HG02623 (cell line): ENCODE measurements around the gene MSH6.

ENCODE experiments used
- ATAC-seq: cut with Tn5 transposase; IDR thresholded peaks from one replicate; pipeline ENCODE4 v1.9.1; 2021; ENCODE audit warnings: moderate library complexity; ENCODE audit not compliant: unreplicated experiment

Gene MSH6

DNA sequence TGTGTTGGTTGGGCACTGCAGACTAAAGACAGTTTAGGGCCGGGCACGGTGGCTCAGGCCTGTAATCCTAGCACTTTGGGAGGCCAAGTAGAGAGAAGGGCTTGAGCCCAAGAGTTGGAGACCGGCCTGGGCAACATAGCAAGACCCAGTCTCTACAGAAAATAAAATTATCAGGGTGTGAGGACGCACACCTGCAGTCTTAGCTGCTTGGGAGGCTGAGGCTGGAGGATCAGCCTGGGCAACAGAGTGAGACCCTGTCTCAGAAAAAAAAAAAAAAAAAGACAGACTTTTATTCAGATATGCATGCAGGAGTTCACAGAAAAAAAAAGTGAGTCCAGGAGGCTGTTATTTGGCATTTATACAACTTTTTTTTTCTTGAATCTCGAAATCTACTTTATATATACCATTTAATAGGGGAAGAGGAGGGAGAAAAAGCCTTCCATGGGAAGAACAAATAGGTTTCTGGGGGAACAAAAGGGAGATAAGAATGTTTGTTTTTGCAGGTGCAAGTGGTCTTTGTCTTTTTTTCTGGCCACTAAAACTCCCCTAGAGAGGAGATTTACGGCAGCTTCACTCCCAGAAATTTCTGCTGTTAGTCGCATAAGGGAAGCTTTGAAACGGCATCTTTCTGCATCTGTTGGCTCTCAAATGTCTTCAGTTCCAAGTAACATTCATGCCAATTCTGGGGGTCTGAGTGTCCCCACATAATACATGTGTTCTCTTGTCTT is 4.1 kb upstream of the MSH6 start:
- ATAC-seq = no peak

DNA sequence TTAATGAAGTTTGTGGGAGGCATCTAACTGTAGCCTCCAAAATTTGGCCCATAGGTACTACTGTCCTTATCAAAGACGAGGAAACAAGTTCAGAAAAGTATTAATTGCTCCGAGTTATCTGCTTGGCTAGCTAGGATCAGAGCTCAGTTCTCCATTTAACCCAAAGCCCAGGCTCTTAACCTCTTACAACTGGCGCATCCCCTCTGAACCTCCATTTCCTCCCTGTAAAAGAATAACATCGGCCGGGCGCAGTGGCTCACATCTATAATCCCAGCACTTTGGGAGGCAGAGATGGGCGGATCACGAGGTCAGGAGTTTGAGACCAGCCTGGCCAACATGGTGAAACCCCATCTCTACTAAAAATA is 3.5 kb upstream of the MSH6 start:
- ATAC-seq = no peak

DNA sequence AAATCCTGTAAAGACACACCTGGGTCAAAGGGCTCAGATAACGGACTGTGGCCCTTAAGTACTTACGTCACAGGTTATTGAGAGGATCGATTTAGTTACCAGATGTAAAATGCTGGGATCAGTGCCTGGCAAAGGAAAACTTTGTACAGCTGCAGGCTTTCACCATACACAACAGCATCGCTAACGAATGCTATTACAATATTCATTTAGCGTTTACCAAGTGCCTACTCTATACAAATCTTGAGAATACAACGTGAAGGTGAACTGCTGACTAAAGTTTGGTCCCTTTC is 619 bp upstream of the MSH6 start:
- no peak for ATAC-seq

DNA sequence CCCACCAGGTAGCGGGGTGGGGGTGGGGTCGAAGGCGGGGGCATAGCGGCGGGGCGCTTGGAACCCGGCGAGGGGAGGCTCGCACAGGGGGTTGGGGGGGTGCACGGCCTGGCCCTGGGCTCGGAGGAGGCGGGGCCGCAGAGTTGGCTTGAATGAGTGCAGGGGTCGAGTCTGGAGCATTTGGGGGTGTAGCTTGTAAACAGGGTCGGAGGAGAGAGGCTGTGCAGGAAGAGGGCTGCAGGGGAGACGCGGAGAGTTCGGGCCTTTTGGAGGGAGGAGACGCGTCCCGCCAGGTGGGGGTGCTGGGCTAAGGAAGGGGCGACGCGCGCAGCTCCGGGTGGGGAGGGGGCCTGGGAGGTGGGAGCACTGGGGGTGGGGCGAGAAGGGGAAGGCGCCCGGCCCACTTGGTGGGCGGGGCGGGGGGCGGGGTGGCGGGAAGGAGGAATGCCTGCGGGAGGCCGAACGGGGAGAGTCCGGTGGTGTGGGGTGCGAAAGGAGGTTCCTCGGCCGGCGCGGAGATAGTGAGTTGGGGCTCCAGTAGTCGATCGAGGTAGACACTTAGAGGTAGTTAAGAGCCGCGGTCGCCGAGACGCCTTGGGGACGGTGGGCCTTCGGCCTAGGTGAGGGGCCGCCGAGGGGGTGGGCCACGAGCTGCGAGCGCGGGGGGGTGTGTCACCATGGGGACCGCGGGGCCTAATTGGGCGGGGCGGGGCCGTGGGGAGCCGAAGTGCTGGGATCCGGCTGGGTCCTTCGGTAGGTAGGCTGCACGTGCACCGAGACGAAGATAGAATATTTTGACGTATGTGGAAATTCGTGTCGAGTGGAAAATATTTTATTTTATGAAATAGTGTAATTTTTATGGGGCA is 774 bp downstream of the MSH6 start:
- ATAC-seq = peak; percentile 12

DNA sequence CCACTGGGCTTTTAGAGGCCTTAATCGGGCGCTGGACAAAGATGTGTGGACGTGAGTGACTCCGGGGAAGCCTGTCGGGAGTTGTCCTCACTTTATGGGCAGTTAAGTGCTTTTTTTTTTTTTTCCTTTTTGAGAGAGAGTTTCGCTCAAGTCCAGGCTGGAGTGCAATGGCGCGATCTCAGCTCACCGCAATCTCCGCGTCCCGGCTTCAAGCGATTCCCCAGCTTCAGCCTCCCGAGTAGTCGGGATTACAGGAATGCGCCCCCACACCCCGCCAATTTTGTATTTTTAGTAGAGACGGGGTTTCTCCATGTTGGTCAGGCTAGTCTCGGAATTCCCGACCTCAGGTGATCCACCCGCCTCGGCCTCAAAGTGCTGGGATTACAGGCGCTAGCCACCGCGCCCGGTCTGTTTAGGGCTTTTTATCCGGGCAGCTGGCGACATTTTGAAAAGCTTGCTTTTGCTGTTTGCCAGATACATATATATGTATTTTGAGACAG is 1.5 kb downstream of the MSH6 start:
- ATAC-seq = no peak

DNA sequence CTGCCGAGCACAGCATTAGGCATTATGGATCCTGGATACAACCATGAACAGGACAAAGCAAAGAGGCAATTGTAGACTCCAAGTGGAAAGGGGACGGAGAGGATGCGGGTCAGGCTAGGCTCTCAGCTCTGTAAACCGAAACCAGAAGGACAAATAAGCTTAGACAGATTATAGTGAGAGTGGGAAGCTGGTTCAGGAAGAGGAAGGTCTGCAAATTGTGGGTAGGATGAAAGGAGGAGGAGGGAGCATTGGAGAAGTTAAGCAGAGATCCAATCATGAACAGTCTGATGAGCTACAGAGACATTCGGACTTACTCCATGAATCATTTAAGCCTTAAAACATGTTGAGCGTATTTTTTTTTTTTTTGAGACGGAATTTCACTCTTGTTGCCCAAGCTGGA is 3.0 kb downstream of the MSH6 start:
- no peak for ATAC-seq

DNA sequence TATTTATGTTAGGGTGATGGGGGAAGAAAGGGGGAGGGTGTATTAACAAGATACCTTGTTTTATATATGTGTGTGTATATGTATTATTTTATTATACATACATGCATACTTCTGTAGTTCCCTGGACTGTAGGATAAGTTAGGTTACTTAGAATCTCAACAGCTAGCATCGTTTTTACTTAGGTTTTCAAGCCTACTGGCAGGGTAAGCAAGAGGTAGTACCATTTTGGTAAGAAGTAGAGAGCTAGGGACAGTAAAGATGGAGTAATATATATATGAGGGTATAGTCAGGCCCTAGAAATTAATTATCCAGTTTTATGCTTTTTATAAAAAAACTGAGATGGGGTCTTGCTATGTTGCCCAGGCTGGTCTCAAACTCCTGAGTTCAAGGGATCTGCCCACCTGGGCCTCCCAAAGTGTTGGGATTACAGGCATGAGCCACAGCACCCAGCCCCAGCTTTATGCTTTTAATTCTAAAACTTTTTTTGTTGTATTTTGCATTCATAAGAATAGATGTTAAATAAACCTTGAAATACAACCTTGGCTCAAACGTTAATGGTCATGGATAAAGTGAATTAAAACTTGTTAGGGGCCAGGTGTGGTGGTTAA is 13.2 kb downstream of the MSH6 start:
- no peak for ATAC-seq

DNA sequence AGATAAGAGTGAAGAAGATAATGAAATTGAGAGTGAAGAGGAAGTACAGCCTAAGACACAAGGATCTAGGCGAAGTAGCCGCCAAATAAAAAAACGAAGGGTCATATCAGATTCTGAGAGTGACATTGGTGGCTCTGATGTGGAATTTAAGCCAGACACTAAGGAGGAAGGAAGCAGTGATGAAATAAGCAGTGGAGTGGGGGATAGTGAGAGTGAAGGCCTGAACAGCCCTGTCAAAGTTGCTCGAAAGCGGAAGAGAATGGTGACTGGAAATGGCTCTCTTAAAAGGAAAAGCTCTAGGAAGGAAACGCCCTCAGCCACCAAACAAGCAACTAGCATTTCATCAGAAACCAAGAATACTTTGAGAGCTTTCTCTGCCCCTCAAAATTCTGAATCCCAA is 15.7 kb downstream of the MSH6 start:
- no peak for ATAC-seq

DNA sequence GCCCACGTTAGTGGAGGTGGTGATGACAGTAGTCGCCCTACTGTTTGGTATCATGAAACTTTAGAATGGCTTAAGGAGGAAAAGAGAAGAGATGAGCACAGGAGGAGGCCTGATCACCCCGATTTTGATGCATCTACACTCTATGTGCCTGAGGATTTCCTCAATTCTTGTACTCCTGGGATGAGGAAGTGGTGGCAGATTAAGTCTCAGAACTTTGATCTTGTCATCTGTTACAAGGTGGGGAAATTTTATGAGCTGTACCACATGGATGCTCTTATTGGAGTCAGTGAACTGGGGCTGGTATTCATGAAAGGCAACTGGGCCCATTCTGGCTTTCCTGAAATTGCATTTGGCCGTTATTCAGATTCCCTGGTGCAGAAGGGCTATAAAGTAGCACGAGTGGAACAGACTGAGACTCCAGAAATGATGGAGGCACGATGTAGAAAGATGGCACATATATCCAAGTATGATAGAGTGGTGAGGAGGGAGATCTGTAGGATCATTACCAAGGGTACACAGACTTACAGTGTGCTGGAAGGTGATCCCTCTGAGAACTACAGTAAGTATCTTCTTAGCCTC is 16.2 kb downstream of the MSH6 start:
- ATAC-seq = no peak

DNA sequence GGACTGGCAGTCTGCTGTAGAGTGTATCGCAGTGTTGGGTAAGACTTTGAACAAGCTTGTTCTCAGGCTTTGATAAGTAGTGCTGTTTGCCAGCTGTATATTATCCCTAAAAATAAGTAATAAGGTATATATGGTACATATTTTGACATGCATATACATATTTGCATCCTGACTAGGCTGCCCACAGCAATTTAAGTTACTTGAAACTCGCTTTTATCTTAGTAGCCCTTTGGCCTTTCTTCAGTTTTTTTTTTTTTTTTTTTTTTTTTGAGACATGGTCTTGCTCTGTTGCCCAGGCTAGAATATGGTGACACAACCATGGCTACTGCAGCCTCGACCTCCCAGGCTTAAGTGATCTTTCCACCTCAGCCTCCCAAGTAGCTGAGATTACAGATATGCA is 18.2 kb downstream of the MSH6 start:
- no peak for ATAC-seq

DNA sequence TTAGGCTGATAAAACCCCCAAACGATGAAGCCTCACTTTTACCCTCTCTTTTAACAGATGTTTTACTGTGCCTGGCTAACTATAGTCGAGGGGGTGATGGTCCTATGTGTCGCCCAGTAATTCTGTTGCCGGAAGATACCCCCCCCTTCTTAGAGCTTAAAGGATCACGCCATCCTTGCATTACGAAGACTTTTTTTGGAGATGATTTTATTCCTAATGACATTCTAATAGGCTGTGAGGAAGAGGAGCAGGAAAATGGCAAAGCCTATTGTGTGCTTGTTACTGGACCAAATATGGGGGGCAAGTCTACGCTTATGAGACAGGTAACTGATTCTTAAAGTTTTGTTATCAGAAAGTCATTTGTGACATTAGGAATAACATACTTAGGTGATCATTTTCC is 20.4 kb downstream of the MSH6 start:
- no peak for ATAC-seq

DNA sequence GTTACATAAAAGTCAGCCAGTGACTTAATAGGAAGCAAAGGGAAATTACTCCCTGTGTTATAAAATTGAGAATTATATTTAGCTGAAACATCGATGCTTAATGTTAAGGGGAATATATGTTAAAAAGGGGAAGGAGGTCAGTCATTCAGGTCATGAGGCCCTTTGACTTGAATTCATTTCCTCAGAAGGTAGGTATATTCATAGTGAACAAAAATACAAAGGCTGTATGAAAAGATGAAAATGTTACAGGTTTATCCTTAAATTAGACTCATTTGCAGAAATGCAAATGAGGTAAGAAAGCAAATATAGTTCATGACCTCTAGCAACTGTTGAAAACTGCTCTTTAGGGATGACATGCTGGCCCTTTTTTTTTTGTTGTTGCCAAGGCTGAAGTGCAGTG is 20.8 kb downstream of the MSH6 start:
- ATAC-seq = no peak

DNA sequence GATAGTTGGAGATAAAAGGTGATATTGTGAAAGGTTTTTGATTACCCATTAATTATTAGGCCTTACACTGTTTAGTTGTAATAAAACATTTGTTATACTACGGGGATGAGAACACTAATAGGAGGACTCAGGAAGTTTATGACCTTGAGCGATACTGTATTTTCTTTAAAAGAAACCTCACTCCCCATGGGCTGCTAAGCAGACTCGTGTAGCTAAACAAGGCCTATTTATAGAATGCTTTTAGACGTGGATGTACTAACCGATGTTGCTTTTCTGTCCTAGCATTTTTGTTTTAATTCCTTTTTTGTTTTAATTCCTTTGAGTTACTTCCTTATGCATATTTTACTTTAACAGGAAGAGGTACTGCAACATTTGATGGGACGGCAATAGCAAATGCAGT is 22.9 kb downstream of the MSH6 start:
- ATAC-seq = no peak

DNA sequence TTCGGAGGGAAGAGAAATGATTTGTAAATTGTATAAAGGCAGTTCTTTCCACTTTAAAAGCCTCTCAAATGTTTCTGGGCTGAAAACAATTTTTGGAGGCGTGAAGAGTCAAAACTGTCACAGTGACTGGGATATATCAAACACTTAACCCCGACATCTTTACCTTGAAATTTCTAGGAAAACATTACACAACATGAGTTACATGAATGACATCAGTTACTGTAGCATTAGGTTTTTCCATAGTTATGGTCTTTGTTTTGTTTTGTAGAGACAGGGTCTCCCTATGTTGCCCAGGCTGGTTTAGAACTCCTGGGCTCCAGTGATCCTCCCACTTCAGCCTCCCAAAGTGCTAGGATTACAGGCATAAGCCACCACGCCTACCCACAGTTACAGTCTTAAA is 25.7 kb downstream of the MSH6 start:
- ATAC-seq = no peak

DNA sequence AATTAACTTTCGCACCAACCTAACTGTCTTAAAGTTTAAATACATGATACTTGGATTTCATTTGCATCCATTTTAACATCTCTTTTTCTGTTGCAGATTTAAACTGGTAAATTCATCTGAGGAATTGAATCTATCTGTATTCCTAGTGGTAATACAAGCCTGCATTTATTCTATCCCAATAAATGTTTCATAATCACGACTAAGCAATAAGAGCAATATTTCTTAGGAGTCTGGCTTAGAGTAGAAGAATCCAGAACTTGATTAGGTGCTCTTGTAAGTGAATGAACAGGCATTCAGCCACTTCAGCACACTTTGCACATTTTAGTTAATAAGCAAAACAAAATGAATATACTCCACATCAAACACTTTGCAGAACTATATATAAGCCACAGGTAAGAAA is 27.0 kb downstream of the MSH6 start:
- no peak for ATAC-seq

DNA sequence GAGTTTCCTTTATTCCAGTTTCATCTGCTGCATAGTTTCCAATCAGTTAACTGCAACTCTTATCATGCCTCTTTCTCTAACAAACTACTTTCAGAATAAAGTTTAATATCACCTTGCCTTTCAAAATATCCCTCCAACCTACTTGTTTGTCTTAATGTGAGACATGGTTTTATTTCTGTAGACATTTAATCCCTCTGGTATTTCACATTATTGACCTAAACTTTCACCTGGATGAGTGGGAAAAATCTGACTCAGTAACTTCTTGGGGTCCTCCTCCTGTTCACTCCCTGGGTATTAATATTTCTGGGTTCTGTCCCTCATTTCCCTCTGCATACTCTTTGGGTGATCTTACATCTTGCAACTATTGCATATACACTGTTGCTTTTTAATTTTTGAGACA is 27.9 kb downstream of the MSH6 start:
- ATAC-seq = no peak

DNA sequence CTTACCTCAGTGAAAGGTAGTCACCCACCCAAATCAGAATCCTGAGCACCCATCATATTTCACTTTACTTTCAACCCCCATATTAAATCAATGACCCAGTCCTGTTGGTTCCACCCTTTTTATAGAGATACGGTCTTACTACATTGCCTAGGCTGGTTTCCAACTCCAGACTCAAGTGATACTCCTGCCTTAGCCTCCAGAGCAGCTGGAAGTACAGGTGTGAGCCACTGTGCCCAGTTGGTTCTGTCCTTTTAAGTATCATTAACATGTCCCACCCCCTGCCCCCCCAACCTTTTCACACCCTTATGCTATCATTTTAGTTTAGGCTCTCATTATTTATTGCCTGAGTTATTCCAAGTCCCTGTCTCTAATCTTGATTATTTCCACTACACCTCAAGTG is 28.7 kb downstream of the MSH6 start:
- ATAC-seq = no peak

DNA sequence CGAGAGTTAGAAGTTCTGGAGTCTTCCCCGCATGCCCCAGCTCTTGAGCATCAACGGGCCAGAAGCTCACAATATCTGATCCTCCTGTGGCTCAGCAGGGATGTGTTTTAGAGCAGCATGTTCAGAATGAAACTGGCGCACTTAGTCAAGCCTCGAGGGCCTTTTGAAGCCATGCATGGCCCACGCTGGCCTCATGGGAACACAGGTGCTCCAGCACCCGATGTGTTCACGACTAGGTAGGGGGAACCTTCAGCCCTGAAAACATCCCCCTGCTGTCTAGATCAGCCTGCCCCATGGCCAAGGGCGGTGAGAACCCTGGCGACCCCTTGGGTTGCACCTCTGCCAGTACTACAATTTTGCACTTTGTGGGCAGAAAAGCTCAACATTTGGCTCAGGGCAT is 32.8 kb downstream of the MSH6 start:
- no peak for ATAC-seq

DNA sequence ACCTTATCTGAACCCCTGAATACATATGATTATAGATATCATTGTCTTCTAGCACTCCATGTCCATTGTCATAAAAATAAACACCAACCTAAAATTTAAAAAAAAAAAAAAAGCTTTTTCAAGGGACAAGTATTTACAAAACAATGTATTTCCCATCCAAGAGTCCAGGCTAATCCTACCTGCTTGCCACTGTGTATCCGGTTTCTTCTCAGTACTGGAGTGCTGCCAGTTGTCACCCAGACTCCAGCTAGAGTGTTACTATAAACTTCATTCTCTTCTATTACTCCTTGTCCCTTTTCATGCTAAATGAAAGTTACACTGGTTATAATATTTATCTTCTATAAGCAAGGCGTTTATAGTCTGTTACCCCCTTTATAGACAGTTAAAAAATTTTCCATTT is 35.8 kb downstream of the MSH6 start:
- ATAC-seq = no peak

DNA sequence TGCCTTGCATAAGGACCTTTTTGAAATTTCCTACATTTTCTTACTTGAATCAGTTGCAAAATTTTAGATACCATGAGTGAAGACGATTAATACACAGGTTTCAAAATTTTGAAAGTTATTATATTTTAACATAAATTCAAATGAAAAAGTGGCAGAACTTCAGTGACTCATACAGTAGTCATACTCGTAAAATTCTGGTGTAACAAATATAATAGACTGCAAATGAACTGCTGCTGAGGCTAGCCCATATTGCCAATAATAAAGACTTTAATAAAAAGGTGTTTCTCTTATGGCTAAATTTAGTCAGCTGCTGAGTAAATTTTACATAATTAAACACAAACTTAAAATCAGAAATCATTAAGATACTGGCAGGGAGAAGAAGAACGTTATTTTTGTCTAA is 36.9 kb downstream of the MSH6 start:
- no peak for ATAC-seq

DNA sequence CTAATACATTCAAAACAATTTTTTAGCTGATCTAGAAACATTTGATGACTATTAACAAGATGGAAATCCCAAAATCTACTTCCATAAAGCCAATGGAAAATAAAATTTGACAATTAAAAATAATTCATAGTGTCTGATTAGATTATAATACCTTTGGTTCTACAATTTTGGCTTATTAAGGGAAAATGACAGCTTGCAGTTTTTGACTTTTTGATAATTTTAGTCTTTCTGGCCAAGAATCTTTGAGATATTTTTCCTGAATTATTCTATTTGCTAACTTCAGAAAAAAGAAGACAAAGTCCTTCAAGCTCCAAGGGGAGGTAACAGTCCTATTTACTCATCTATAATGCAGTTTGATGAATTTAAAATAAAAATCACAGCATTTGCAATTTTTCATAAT is 39.6 kb downstream of the MSH6 start:
- ATAC-seq = no peak

DNA sequence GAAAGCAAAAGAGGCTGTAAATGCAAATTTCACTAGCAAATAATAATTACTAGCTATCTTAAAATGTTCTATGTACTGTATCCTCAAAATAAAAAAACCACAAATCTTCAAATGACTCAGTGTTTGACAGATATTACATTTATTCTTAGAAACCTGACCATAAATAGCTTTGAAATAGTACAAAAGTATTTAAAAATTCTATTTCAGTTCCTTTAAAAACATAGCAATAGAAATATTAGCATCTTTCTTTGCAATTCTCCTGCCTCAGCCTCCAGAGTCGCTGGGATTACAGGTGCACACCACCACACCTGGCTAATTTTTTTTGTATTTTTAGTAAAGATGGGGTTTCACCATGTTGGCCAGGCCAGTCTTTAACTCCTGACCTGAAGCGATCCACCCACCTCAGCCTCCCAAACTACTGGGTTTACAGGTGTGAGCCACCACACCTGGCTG is 50.6 kb downstream of the MSH6 start:
- ATAC-seq = peak; percentile 68
